Ramos (cell line): ENCODE results near the gene AKAP13.
"Not testable (repeated sequence)": the region's sequence is repeated elsewhere in the genome, so short reads cannot be mapped to it uniquely, and the experiment has no call there.

ENCODE experiments used
- in situ Hi-C: fragments of 300-500 bp; cut with MboI; formaldehyde crosslinking; loops from one replicate; pipeline ENCODE4 v1.14.3; 2022; ENCODE audit warnings: low sequenced_read_pairs; ENCODE audit not compliant: unreplicated experiment

Gene AKAP13

GRCh38 chr15:85583923-85584390 lies 203.6 kb downstream of the AKAP13 start:
- in situ Hi-C loops, result no loop called here

GRCh38 chr15:85584872-85585271 lies 204.5 kb downstream of the AKAP13 start:
- in situ Hi-C loops, result no loop called here

- in situ Hi-C loops, result not testable (repeated sequence)
Measured at GRCh38 chr15:85586196-85586595, 205.8 kb downstream of the AKAP13 start.

- in situ Hi-C loops, result no loop called here
Measured at GRCh38 chr15:85587707-85588411, 207.5 kb downstream of the AKAP13 start.

- in situ Hi-C loops, result no loop called here
Measured at GRCh38 chr15:85588677-85589076, 208.3 kb downstream of the AKAP13 start.

GRCh38 chr15:85589851-85590250 lies 209.4 kb downstream of the AKAP13 start:
- in situ Hi-C loops, result no loop called here

GRCh38 chr15:85591622-85592021 lies 211.2 kb downstream of the AKAP13 start:
- in situ Hi-C loops, result no loop called here

GRCh38 chr15:85592148-85592547 lies 211.7 kb downstream of the AKAP13 start:
- in situ Hi-C loops, result no loop called here

GRCh38 chr15:85593809-85594445 lies 213.5 kb downstream of the AKAP13 start:
- in situ Hi-C loops, result no loop called here

- in situ Hi-C loops, result no loop called here
Measured at GRCh38 chr15:85595804-85596536, 215.6 kb downstream of the AKAP13 start.

GRCh38 chr15:85597155-85597815 lies 216.9 kb downstream of the AKAP13 start:
- in situ Hi-C loops, result no loop called here

GRCh38 chr15:85598219-85598618 lies 217.8 kb downstream of the AKAP13 start:
- in situ Hi-C loops, result no loop called here

- in situ Hi-C loops, result no loop called here
Measured at GRCh38 chr15:85598718-85599398, 218.5 kb downstream of the AKAP13 start.

- in situ Hi-C loops, result no loop called here
Measured at GRCh38 chr15:85600001-85600400, 219.6 kb downstream of the AKAP13 start.

- in situ Hi-C loops, result no loop called here
Measured at GRCh38 chr15:85603160-85603559, 222.8 kb downstream of the AKAP13 start.

GRCh38 chr15:85603703-85604102 lies 223.3 kb downstream of the AKAP13 start:
- in situ Hi-C loops, result no loop called here

GRCh38 chr15:85604194-85604593 lies 223.8 kb downstream of the AKAP13 start:
- in situ Hi-C loops, result no loop called here

- in situ Hi-C loops, result no loop called here
Measured at GRCh38 chr15:85606738-85607137, 226.3 kb downstream of the AKAP13 start.

- in situ Hi-C loops, result no loop called here
Measured at GRCh38 chr15:85607141-85607806, 226.9 kb downstream of the AKAP13 start.

- in situ Hi-C loops, result no loop called here
Measured at GRCh38 chr15:85607842-85608241, 227.4 kb downstream of the AKAP13 start.
